Parathyroid adenoma (tissue), 2 donors: ENCODE data around the gene ABCC3.

ENCODE experiments used
- H2AFZ ChIP-seq: fragments of 300-600 bp; sonication (generic); one replicate; pipeline ENCODE4 v1.7.0; 2017; ENCODE audit warnings: antibody characterized with exemption, mild to moderate bottlenecking
- H3K27ac ChIP-seq: fragments of 300-600 bp; sonication (generic); one replicate; pipeline ENCODE4 v1.7.0; 2017
- H3K27me3 ChIP-seq: fragments of 300-600 bp; sonication (generic); one replicate; pipeline ENCODE4 v1.7.0; 2017; ENCODE audit warnings: low read length; ENCODE audit not compliant: control insufficient read depth, insufficient read depth
- H3K36me3 ChIP-seq: fragments of 300-600 bp; sonication (generic); one replicate; pipeline ENCODE4 v1.7.0; 2017; ENCODE audit warnings: low read length; ENCODE audit not compliant: control insufficient read depth, insufficient read depth
- H3K4me1 ChIP-seq: fragments of 300-600 bp; sonication (generic); one replicate; pipeline ENCODE4 v1.7.0; 2017; ENCODE audit warnings: control low read depth
- H3K4me2 ChIP-seq: fragments of 300-600 bp; sonication (generic); one replicate; pipeline ENCODE4 v1.7.0; 2017; ENCODE audit warnings: low read length
- H3K4me3 ChIP-seq: fragments of 300-600 bp; sonication (generic); one replicate; pipeline ENCODE4 v1.7.0; 2017; ENCODE audit warnings: low read depth, low read length
- H3K79me2 ChIP-seq: fragments of 300-600 bp; sonication (generic); one replicate; pipeline ENCODE4 v1.7.0; 2017; ENCODE audit warnings: control low read depth
- H3K9ac ChIP-seq: fragments of 300-600 bp; sonication (generic); one replicate; pipeline ENCODE4 v1.7.0; 2017; ENCODE audit warnings: mild to moderate bottlenecking
- H3K9me3 ChIP-seq: fragments of 300-600 bp; sonication (generic); one replicate; pipeline ENCODE4 v1.7.0; 2017; ENCODE audit warnings: low read length; ENCODE audit not compliant: control insufficient read depth
- TF ChIP-seq, protein P1 (sequence below): fragments of 300-600 bp; sonication (generic); IDR thresholded peaks from one replicate; pipeline ENCODE4 v1.7.0; 2017; ENCODE audit warnings: antibody characterized with exemption, mild to moderate bottlenecking
- donor health status: primary hyperparathyroidism.

ABCC3 gene

DNA sequence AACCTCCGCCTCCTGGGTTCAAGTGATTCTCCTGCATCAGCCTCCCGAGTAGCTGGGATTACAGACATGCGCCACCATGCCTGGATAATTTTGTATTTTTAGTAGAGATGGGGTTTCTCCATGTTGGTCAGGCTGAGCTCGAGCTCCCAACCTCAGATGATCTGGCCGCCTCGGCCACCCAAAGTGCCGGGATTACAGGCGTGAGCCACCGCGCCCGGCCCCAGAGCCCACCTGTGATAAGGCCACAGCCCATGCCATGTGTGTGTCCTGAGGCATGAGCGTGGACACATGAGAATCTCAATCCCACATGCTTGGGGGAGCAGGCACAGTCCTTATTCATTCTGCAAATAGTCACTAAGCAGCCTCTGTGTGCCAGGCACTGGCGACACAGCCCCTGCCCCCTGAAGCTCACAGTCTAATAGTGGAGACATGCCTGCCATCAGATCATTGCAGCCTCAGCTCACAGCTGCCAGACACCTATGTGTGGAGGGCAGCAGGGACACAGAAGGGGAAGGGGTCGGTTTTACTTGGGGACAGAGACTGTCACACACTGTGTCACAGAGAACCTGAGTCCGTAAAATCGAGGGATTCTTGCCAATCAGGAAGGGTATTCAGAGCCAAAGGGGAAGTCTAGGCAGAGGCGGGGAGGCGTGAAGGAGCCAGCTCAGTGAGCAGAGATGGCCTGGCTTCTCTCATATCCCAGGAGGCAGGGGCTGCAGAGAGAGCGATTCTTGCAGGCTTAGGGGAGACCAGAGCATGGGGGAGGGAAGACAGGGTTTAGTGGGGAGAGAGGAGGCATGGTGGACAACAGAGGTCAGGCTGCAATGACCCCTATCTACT, 9.4 kb upstream of the ABCC3 start:
- H3K9ac ChIP-seq: no peak overlapping the region
- H3K27ac ChIP-seq: no peak overlapping the region
- TF ChIP-seq, protein P1, sequence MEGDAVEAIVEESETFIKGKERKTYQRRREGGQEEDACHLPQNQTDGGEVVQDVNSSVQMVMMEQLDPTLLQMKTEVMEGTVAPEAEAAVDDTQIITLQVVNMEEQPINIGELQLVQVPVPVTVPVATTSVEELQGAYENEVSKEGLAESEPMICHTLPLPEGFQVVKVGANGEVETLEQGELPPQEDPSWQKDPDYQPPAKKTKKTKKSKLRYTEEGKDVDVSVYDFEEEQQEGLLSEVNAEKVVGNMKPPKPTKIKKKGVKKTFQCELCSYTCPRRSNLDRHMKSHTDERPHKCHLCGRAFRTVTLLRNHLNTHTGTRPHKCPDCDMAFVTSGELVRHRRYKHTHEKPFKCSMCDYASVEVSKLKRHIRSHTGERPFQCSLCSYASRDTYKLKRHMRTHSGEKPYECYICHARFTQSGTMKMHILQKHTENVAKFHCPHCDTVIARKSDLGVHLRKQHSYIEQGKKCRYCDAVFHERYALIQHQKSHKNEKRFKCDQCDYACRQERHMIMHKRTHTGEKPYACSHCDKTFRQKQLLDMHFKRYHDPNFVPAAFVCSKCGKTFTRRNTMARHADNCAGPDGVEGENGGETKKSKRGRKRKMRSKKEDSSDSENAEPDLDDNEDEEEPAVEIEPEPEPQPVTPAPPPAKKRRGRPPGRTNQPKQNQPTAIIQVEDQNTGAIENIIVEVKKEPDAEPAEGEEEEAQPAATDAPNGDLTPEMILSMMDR: no peak
- no peaks in the 10 kb centered on the region for H3K79me2 ChIP-seq
- H3K36me3 ChIP-seq: no peaks in the 10 kb centered on the region
- H3K4me2 ChIP-seq: no peak overlapping the region
- no peak overlapping the region for H2AFZ ChIP-seq
- peaks cover 14% of the 10 kb centered on the region for H3K4me1 ChIP-seq
- no peak overlapping the region for H3K4me3 ChIP-seq
- H3K9me3 ChIP-seq: no peaks in the 10 kb centered on the region
- H3K27me3 ChIP-seq: no peaks in the 10 kb centered on the region

DNA sequence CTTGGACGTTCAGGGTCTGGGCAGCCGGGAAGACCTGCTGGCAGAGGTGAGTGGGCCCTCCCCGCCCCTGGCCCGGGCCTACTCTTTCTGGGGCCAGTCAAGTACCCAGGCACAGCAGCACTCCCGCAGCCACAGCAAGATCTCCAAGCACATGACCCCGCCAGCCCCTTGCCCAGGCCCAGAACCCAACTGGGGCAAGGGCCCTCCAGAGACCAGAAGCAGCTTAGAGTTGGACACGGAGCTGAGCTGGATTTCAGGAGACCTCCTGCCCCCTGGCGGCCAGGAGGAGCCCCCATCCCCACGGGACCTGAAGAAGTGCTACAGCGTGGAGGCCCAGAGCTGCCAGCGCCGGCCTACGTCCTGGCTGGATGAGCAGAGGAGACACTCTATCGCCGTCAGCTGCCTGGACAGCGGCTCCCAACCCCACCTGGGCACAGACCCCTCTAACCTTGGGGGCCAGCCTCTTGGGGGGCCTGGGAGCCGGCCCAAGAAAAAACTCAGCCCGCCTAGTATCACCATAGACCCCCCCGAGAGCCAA, 8.6 kb upstream of the ABCC3 start:
- no peaks in the 10 kb centered on the region for H3K9me3 ChIP-seq

DNA sequence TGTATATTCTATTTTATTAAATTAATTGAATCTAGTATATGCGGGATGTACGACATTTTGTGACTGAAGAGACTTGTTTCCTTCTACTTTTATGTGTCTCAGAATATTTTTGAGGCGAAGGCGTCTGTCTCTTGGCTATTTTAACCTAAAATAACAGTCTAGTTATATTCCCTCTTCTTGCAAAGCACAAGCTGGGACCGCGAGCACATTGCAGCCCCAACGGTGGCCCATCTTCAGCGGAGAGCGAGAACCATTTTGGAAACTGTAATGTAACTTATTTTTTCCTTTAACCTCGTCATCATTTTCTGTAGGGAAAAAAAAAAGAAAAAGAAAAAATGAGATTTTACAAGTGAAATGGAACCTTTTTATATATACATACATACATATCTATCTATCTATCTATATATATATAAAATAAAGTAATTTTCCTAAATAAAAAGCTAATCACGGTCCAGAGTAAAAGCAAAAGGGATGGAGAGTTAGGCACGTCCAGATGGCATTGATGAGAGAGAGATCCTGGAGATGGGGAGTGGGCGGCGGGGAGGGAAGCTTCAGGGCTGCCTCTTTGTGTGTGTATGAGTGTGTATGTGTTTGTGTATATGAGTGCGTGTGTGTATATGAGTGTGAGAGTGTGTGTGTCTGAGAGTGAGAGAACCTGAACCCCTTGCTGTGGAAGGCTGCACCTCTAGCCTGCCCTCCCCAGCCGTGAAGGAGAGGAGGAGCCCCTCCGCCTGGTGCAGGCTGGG, 7.5 kb upstream of the ABCC3 start:
- H3K79me2 ChIP-seq: no peaks in the 10 kb centered on the region
- H3K36me3 ChIP-seq: no peaks in the 10 kb centered on the region
- no peak overlapping the region for H2AFZ ChIP-seq
- peak overlapping the region; percentile 40 for H3K4me2 ChIP-seq
- H3K27me3 ChIP-seq: no peaks in the 10 kb centered on the region
- H3K4me1 ChIP-seq: peaks cover 32% of the 10 kb centered on the region
- H3K27ac ChIP-seq: no peak overlapping the region
- H3K9ac ChIP-seq: no peak overlapping the region
- TF ChIP-seq, protein P1: no peak
- H3K4me3 ChIP-seq: no peak overlapping the region
- H3K9me3 ChIP-seq: no peaks in the 10 kb centered on the region

More for the DNA sequence above, 8.6 kb upstream of the ABCC3 start:
- TF ChIP-seq, protein P1: peak; percentile 80
- Histone ChIP-seq H2AFZ (no peak overlapping the region), H3K36me3 (no peaks in the 10 kb centered on the region), H3K4me1 (peaks cover 21% of the 10 kb centered on the region), H3K9ac (no peak overlapping the region), H3K79me2 (no peaks in the 10 kb centered on the region), H3K27ac (no peak overlapping the region), H3K4me2 (no peak overlapping the region), H3K4me3 (no peak overlapping the region), H3K27me3 (no peaks in the 10 kb centered on the region)

DNA sequence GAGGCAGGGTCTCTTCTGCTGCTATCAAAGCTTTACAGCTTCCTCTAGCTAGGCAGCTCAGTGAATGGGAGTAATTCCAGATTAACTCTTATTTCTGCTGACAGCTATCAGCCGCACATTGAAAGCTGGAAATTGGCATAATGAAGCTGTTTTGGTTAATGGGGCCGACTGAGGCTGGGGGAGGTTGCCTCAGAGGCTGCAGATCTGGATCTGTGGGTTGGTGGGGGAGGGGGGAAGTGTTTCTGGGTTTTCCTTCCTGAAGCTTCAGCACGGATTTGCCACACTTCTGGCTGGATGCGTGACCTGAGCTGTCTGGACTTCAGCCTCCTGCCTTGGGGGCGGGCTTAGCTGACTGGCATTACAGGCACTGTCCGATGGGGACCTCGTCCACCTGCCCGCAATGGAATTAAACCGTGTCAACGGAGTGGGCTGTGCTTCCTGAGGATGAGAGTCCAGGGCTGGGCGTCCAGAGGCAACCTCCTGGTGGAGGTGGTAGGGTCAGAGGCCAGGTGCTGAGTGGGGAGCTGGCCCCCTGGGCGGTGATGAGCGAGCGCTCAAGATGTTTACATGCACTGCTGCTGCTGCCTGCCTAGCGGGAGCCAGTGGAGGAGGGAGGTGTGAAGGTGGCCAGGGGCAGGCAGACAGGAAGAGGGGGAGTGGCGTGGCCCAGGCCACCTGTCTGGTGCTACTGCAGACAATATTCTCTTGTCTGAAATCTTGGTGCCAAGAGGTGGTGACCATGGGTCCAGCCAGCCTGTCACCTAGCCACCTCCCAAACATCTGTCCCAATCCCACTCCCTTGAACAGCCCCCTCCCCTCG, 6.7 kb upstream of the ABCC3 start:
- Histone ChIP-seq H3K36me3 (no peaks in the 10 kb centered on the region), H3K4me3 (peak overlapping the region; percentile 27), H3K4me1 (peaks cover 40% of the 10 kb centered on the region), H3K27ac (peak overlapping the region; percentile 5), H3K79me2 (no peaks in the 10 kb centered on the region), H3K9ac (no peak overlapping the region), H3K4me2 (peak overlapping the region; percentile 40), H2AFZ (peak overlapping the region; percentile 89), H3K27me3 (no peaks in the 10 kb centered on the region), H3K9me3 (no peaks in the 10 kb centered on the region)
- TF ChIP-seq, protein P1: no peak
